Common myeloid progenitor, CD34-positive (primary cell): Measurements from ENCODE around the gene TBL3.

Experiments
- CTCF ChIA-PET: fragments of 350-600 bp; sonication (Branson Sonifier 250); formaldehyde crosslinking; loops from one replicate; lab custom pipeline; 2021; ENCODE audit warnings: antibody characterized with exemption; lab: Charles Lee
- POLR2A ChIA-PET: fragments of 350-600 bp; sonication (Branson Sonifier 250); formaldehyde crosslinking; loops from one replicate; lab custom pipeline; 2021; ENCODE audit warnings: antibody characterized with exemption; lab: Charles Lee
- DNase-seq, 3 donors: peaks; one replicate each; pipeline versions ENCODE4 v3.0.0 to v3.0.0-alpha.2; 2013
- H3K27ac ChIP-seq, 2 experiments: 1 replicate in 1 of 2; 2 replicates in 1 of 2; pipeline ENCODE4 v1.7.0; 2013; ENCODE audit warnings: inconsistent platforms in 2 of 2, low read length in 2 of 2, mild to moderate bottlenecking in 2 of 2, low read depth in 1 of 2, moderate library complexity in 1 of 2; ENCODE audit not compliant: severe bottlenecking in 2 of 2, insufficient read depth in 1 of 2, poor library complexity in 1 of 2
- H3K27me3 ChIP-seq, 5 experiments: replicated peaks in 2 of 5; 1 replicate in 3 of 5; 2 replicates in 2 of 5; pipeline versions ENCODE4 v1.6.1 to v1.7.0; 2013; ENCODE audit warnings: low read length in 4 of 5, mild to moderate bottlenecking in 2 of 5, moderate library complexity in 2 of 5, inconsistent platforms in 1 of 5; ENCODE audit not compliant: insufficient read depth in 5 of 5, control insufficient read depth in 4 of 5
- H3K36me3 ChIP-seq, 4 experiments: 1 replicate in 2 of 4; 2 replicates in 2 of 4; pipeline versions ENCODE4 v1.6.1 to v1.7.0; 2013; ENCODE audit warnings: low read length in 3 of 4, control low read depth in 1 of 4, mild to moderate bottlenecking in 1 of 4; ENCODE audit not compliant: control insufficient read depth in 4 of 4, insufficient read depth in 4 of 4
- H3K4me1 ChIP-seq, 4 experiments: 1 replicate in 3 of 4; 2 replicates in 1 of 4; pipeline versions ENCODE4 v1.6.1 to v1.7.1; 2013; ENCODE audit warnings: low read length in 3 of 4, mild to moderate bottlenecking in 3 of 4, control low read depth in 1 of 4, inconsistent platforms in 1 of 4, moderate library complexity in 1 of 4; ENCODE audit not compliant: control insufficient read depth in 4 of 4, insufficient read depth in 4 of 4; ENCODE audit errors: control extremely low read depth in 1 of 4
- H3K4me3 ChIP-seq, 7 experiments: 1 replicate in 4 of 7; 2 replicates in 3 of 7; pipeline versions ENCODE4 v1.5.1 to v1.7.0; 2013; ENCODE audit warnings: mild to moderate bottlenecking in 7 of 7, low read length in 6 of 7, moderate library complexity in 6 of 7, inconsistent platforms in 2 of 7, low read depth in 2 of 7, control low read depth in 1 of 7; ENCODE audit not compliant: insufficient read depth in 4 of 7, control insufficient read depth in 1 of 7; ENCODE audit errors: extremely low read depth in 1 of 7
- H3K9me3 ChIP-seq, 5 experiments: 1 replicate in 4 of 5; 2 replicates in 1 of 5; pipeline versions ENCODE4 v1.6.1 to v1.7.1; 2013; ENCODE audit warnings: low read length in 4 of 5, mild to moderate bottlenecking in 2 of 5, inconsistent platforms in 1 of 5, low read depth in 1 of 5, moderate library complexity in 1 of 5; ENCODE audit not compliant: control insufficient read depth in 4 of 5, insufficient read depth in 2 of 5; ENCODE audit errors: control extremely low read depth in 1 of 5
- WGBS: methylation state at CpG from one replicate; pipeline ENCODE4 v1.1.5; 2013; ENCODE audit not compliant: insufficient coverage; 5-methylcytosine and 5-hydroxymethylcytosine counted together

Gene TBL3

DNA sequence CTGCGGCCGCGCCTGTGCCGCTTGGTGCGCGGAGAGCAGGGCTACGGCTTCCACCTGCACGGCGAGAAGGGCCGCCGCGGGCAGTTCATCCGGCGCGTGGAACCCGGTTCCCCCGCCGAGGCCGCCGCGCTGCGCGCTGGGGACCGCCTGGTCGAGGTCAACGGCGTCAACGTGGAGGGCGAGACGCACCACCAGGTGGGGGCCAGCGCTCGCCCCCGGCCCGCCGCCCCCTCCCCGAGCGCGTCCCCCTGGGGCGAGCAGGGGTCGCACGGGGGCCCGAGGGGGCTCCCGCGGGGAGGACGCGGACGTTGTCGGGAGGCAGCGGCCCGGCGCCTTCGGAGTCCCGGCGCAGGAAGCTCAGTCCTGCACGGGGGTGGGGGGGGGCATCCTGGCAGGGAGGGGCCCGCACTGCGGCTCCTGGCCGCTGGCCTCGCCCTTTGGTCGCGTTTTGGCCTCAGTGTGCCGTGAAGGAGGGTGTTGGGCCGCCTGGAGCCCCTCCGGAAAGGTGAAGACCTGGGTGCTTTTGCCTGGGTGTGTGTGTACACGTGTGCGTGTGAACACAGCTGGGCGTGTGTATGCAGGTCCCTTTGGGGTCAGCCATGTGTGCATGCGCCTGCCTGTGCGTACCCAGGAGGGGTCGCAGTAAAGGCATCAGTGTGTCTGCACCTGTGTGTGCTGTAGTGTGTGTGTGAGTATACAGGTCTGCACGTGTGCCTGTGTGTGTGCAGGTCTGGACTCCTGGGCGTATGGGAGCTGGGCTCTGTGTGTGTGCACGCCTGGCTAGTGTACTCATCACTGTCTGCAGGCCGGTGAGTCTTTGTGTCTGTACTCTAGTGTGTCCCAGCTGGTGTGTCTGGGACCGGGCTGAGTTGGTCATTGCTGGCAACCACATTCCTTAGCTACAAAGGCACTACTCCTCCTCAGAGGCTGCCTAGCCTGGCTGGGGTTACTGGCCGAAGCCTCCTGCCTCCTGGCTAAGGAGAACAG is 55.5 kb downstream of the TBL3 start:
- CTCF ChIA-PET = interaction anchor here (1.2 to 1.7 kb wide), 2 partner anchors 10 to 29 kb away, joined by 3 to 4 read pairs; no protein-coding TSS in a partner anchor
- Histone ChIP-seq H3K36me3 (no peaks in the 10 kb centered on the region), H3K4me1 (peaks cover 0 to 38% (median 23%) of the 10 kb centered on the region in 4 experiments), H3K27ac (no peak overlapping the region), H3K27me3 (peaks cover 0 to 24% (median 7%) of the 10 kb centered on the region in 5 experiments), H3K9me3 (no peaks in the 10 kb centered on the region), H3K4me3 (peak overlapping the region in 6 of 7 experiments; percentile 32 to 58 (median 54))
- DNase-seq = peak in 1 of 3 donors; percentile 48
- WGBS = 9% methylated on average over 39 of the region's 76 CpGs
- POLR2A ChIA-PET = interaction anchor here (0.8 to 0.9 kb wide), 3 partner anchors 19 to 128 kb away, joined by 3 to 4 read pairs (median 4); partner anchors contain the start of genes NTHL1, TRAF7 and TSC2

DNA sequence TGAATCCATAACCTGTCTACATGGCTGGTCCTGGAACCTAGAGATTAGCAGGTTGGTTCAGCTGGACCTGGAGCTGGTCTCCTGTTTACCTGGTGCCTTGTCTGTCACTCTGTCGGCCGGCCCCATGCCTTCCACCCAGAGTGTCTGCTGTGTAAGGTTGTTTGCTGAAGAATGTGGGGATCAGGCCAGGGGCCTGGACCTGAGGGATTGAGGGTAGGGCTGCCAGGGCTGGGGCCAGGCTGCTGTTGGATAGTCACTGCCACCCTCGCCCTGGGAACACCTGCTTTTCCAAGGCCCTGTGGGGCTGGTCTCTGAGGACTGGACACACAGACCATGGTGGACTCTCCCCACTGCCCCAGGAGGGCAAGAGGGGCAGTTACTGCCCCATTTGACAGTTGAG is 56.3 kb downstream of the TBL3 start:
- H3K27ac ChIP-seq = no peak overlapping the region
- peaks cover 0 to 24% (median 7%) of the 10 kb centered on the region in 5 experiments for H3K27me3 ChIP-seq
- peaks cover 0 to 39% (median 21%) of the 10 kb centered on the region in 4 experiments for H3K4me1 ChIP-seq
- ChIA-PET POLR2A (no interaction called here), CTCF (interaction anchor here (1.2 to 1.7 kb wide), 2 partner anchors 9 to 29 kb away, joined by 3 to 4 read pairs; no protein-coding TSS in a partner anchor)
- 96% methylated on average over 2 of the region's 3 CpGs for WGBS
- no peaks in the 10 kb centered on the region for H3K9me3 ChIP-seq
- H3K36me3 ChIP-seq = no peaks in the 10 kb centered on the region
- H3K4me3 ChIP-seq = no peak overlapping the region
- DNase-seq = no peak

DNA sequence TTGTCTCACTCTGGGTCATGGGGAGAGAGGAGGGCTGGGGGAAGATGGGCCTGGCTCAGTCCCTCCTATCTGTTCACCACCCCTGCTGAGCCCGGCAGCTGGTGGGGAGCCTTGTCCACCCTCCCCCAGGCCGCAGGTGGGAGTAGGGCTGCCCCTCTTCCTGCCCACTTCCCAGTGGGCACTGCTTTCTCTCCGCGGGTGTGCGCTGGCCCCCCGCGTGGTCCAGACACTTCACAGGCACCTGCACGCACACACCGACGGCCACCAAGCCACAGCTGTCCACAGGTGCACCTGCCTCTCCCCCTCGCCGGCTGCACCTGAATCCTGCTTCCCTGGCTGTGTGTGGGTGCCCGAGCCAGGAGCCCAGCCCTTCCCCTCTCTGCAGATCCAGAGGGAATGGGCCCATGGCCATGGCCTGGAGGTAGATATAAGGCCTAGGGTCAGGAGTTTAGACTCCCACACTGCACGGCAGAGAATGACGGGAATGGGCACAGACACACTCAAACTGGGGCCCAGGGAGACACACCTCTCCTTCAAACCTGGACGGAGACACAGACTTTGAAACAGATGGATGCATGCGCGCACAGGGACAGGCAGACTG is 56.9 kb downstream of the TBL3 start:
- Histone ChIP-seq H3K27ac (no peak overlapping the region), H3K27me3 (peaks cover 0 to 24% (median 7%) of the 10 kb centered on the region in 5 experiments), H3K36me3 (no peaks in the 10 kb centered on the region), H3K9me3 (no peaks in the 10 kb centered on the region), H3K4me1 (peaks cover 0 to 40% (median 22%) of the 10 kb centered on the region in 4 experiments), H3K4me3 (no peak overlapping the region)
- ChIA-PET POLR2A (no interaction called here), CTCF (interaction anchor here (1.2 to 1.7 kb wide), 2 partner anchors 8 to 28 kb away, joined by 3 to 4 read pairs; no protein-coding TSS in a partner anchor)
- 99% methylated on average over 12 of the region's 18 CpGs for WGBS
- DNase-seq = no peak

DNA sequence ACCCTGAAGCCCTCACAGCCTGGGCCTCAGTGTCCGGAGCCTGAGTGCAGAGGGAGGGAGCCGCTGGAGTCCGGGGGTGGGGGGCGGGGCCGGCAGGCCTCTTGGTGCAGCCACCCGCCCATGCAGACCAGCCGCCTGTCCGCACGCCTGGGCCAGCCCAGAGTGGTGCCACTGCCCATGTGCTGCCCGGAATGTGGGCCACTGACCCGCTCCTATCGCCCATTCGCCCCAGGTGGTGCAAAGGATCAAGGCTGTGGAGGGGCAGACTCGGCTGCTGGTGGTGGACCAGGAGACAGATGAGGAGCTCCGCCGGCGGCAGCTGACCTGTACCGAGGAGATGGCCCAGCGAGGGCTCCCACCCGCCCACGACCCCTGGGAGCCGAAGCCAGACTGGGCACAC is 57.5 kb downstream of the TBL3 start:
- Histone ChIP-seq H3K27ac (no peak overlapping the region), H3K4me3 (no peak overlapping the region), H3K4me1 (peaks cover 0 to 39% (median 22%) of the 10 kb centered on the region in 4 experiments), H3K36me3 (no peaks in the 10 kb centered on the region), H3K27me3 (peaks cover 0 to 24% (median 7%) of the 10 kb centered on the region in 5 experiments), H3K9me3 (no peaks in the 10 kb centered on the region)
- ChIA-PET CTCF (interaction anchor here (0.9 to 1.5 kb wide), 2 partner anchors 18 to 21 kb away, joined by 4 read pairs; partner anchors contain the start of genes NTHL1 and TSC2), POLR2A (no interaction called here)
- 95% methylated on average over 22 of the region's 22 CpGs for WGBS
- DNase-seq = no peak

DNA sequence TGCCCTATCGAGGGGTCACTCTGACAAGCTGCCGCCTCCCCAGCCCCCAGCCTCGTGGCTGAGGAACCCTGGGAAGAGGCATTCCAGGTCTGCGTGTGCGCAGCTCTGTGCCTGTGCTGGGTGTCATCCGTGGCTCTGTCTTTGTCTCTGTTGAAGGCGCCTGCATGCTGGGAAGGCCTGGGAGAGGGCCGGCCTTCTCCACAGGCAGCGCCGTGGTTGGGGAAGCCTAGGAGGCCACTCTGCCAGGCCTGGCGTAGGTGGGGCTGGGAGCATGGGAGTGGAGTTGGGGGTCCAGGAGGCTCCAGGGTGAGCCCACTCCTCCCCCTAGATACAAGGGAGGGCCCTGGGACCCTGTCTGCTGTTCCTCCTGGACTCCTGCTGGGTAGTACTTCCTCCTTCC is 58.2 kb downstream of the TBL3 start:
- H3K4me3 ChIP-seq = no peak overlapping the region

DNA sequence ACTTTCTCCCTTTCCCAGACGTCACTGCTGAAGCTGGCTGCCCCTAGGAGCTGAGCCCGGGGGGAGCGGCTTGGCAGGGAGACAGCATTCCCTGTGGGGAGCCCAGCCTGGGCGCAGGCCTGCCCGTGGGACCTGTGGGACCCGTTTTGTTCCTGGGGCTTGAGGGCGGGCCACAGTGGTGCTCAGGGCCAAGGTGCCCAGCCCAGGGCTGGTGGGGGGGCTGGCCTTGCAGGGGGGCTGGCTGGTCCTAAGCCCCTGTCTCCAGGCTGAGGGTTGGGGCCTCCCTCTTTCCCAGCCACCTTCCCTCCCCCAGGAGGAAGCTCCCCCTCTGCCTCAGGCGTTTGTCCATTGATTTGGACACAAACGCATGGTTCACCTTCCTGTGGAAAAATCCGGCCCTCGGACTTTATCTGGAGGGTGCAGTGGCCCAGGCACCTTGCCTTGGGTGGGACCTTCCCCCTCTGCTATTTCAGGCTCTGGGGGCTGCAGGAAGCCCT is 59.3 kb downstream of the TBL3 start:
- WGBS = 82% methylated on average over 8 of the region's 11 CpGs
- ChIA-PET POLR2A (no interaction called here), CTCF (no interaction called here)
- Histone ChIP-seq H3K4me1 (peaks cover 0 to 43% (median 26%) of the 10 kb centered on the region in 4 experiments), H3K36me3 (no peaks in the 10 kb centered on the region), H3K4me3 (no peak overlapping the region), H3K27me3 (peaks cover 0 to 16% (median 7%) of the 10 kb centered on the region in 5 experiments), H3K27ac (no peak overlapping the region), H3K9me3 (no peaks in the 10 kb centered on the region)
- no peak for DNase-seq

More for the DNA sequence above, 58.2 kb downstream of the TBL3 start:
- H3K27ac ChIP-seq = no peak overlapping the region
- no peak for DNase-seq
- H3K36me3 ChIP-seq = no peaks in the 10 kb centered on the region
- ChIA-PET CTCF (interaction anchor here (0.8 to 1.5 kb wide), 4 partner anchors 9 to 22 kb away, joined by 3 to 5 read pairs (median 4); partner anchors contain the start of genes NTHL1 and TSC2), POLR2A (no interaction called here)
- H3K27me3 ChIP-seq = peaks cover 0 to 24% (median 7%) of the 10 kb centered on the region in 5 experiments
- WGBS = 92% methylated on average over 10 of the region's 11 CpGs
- peaks cover 0 to 44% (median 25%) of the 10 kb centered on the region in 4 experiments for H3K4me1 ChIP-seq
- no peaks in the 10 kb centered on the region for H3K9me3 ChIP-seq
